Measurements from ENCODE around the gene VLDLR.
A peak's percentile ranks its signal among the peaks of the same experiment; 100 is the strongest.

VLDLR gene

DNA sequence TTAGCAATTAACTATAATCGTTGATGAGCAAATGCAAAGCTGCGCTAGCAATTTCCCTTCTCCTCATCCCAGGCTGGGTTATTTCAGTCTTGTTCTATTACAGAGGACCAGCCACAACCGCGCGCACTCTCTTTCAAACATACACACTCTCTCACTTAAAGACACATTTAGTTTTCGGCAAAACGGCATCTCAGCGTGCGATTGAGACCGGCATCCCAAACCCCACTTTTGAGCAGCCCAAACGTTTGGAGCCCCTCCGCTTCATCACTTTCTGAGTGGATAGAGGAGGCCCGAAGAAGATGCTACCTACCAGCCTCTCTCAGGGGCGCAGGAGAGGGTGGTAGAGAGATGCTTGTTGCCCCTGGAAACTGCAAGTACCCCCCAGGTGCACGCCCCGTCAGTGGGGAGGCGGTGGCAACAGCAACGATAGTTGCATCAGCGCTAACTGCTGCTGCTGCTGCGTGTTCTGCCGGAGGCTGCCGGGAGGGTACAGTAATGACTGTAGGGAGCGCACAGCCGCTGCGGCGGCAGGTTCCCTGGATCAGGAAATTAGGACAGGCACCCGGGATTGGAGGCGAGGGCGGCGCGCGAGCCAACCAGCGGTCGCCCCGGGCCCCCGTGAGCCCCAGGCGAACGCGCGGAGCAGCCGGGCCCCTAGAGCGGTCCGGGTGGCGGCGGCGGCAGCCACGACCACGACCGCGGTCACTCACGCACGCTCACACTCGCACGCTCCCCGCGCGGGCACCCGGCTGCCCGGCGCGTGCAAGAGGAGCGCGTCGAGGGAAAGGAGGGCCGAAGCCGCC lies 467 bp upstream of the VLDLR start:
- DNase-seq (ENCODE audit: low read depth, low spot score), result peak; percentile 23

- no peak for DNase-seq (ENCODE audit: low read depth, low spot score)
Measured at GRCh38 chr9:2622461-2623287, 1.1 kb downstream of the VLDLR start.

DNA sequence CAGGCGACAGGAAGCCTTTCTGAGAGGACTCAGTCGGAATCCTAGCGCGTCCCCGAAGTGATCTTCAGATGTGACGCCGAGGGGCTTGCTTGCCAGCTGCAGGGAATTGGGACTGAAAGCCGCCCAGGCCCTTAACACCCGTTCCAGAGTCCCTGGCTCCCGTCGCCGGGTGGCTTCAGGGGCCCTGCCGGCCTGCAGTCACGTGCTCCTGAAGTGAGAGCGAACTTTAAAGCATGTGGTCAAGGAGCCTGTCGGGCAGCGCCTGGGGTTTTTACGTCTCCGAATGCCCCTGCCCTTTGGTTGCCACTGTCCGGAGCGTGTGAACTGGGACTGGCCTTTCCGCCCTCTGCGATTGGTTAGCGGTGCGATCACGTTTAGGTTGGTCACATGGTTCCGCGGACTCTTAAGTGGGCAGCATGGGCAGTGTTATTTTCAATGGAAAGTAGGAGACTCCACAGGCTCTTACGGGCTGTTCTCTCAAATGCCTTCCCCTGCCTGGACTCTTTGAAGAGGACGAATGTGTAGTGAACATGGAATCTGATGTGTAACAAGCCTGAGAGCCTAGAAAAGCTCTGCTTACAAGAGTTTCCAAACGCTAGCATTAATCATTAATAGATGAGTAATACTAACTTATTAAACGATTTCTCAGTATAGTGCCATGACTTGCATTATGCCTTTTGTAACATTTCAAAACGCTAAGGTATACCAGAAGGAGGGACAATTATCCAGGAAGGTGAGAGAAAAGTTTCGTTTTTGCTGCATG lies 1.9 kb downstream of the VLDLR start:
- no peak for DNase-seq (ENCODE audit: low read depth, low spot score)

- DNase-seq (ENCODE audit: low read depth, low spot score), result no peak
Measured at GRCh38 chr9:2624051-2624682, 2.6 kb downstream of the VLDLR start.

- DNase-seq (ENCODE audit: low read depth, low spot score), result no peak
Measured at GRCh38 chr9:2625427-2625826, 3.8 kb downstream of the VLDLR start.

- no peak for DNase-seq (ENCODE audit: low read depth, low spot score)
Measured at GRCh38 chr9:2628919-2629318, 7.3 kb downstream of the VLDLR start.

DNA sequence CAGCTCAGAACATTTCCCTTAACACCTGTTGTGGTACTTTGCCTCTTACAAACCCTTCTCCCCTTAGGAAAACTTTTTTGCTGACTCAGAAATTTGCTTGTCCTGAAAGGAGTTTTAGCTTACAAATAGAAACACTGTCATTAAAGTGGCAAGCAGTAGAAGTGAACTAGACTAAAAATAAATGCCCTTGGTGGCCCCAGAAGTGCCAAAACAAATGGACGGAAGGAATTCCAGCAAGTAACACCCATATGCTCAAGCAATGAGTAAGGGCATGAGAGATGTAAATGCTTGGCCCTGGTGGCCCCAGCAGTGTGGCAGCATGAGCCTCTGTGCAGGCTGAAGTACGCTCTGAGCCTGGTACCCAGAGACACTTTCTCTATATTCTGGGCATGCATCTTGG lies 8.6 kb downstream of the VLDLR start:
- no peak for DNase-seq (ENCODE audit: low read depth, low spot score)

- no peak for DNase-seq (ENCODE audit: low read depth, low spot score)
Measured at GRCh38 chr9:2631263-2631662, 9.7 kb downstream of the VLDLR start.

- DNase-seq (ENCODE audit: low read depth, low spot score), result no peak
Measured at GRCh38 chr9:2634153-2634552, 12.6 kb downstream of the VLDLR start.

GRCh38 chr9:2634818-2635217 lies 13.2 kb downstream of the VLDLR start:
- no peak for DNase-seq (ENCODE audit: low read depth, low spot score)

DNA sequence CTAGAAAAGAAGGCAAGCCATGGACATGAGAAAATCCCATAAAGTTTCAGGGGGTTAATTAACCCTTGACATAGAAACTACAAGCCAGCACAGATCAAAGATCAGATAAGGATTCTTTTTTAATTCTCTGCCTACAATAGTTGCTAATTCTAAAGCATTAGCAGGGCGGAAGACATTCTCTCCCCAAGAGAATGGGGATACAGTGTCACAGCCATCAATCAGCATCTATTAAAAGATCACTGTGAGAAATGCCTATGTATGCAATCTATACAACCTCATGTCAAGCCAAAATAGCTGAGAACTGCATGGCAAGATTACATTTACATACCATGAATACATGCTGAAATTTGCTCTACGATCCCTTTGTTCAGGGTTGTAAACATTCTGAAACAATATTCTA lies 14.3 kb downstream of the VLDLR start:
- DNase-seq (ENCODE audit: low read depth, low spot score), result no peak

DNA sequence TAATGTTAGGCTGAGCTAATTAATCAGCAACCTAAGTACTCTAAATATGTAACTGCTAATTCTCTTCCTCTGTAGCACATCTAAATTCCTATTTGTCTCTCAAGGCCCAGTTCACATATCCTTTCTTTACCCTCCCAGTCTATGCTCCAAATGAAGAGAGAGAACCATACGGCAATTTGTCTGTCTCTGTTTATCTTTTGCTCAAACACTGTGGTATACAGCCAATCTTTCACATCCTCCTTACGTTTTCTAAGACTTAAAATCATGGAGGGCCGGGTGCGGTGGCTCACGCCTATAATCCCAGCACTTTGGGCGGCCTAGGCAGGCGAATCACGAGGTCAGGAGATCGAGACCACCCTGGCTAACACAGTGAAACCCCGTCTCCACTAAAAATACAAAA lies 15.8 kb downstream of the VLDLR start:
- no peak for DNase-seq (ENCODE audit: low read depth, low spot score)

DNA sequence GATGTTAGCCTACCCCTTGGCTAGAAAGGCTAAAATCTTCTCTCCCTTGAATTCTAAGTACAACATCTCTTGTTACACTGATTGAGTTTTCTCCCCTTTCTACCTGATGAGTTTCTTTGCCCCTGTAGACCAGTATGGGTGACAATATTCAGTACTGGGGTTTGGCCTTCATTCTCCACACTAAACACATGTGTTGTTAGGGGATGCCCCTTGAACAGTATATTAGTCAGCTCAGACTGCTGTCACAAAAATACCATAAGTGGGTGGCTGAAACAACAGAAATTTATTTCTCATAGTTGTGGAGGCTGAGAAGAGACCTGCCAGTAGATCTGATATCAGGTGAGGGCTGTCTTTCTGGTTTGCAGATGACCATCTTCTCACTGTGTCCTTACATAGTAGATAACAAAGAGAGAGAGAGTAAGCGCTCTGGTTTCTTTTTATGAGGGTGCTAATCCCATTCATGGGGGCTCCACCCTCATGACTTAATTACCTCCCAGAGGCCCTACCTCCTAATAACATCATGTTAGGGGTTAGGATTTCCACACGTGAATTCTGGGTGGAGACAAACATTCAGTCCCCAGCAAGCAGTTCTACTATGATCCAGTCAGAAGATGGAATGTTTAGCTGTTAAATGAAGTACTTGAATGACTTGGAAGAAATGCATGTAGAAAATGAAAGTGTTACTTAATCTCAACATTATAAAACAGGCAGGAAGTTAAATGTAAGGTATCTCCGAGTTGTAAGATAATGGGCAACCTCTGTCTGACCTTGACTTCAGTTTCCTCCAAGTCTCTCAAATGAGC lies 17.5 kb downstream of the VLDLR start:
- DNase-seq (ENCODE audit: low read depth, low spot score), result no peak

GRCh38 chr9:2639786-2640185 lies 18.2 kb downstream of the VLDLR start:
- no peak for DNase-seq (ENCODE audit: low read depth, low spot score)

DNA sequence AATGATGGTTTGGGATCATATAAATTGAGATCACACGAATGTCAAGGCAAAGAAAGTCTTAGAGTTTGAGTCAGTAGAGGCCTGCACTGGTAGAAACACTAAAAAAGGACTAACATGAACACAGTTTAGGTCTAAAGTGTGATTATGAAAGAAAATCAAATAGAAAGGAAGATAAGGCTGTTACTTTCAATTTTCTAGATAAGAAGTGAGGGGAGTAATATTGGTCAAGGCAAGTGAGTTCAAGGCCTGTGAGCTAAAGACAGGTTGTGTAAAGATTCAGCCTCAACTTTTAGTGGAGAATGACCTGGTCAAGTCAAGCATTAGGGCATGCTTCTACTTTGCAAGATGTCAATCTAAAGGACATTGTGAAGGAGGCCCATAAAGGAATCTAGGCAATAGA lies 19.0 kb downstream of the VLDLR start:
- no peak for DNase-seq (ENCODE audit: low read depth, low spot score)

- DNase-seq (ENCODE audit: low read depth, low spot score), result no peak
Measured at GRCh38 chr9:2641033-2641432, 19.4 kb downstream of the VLDLR start.

DNA sequence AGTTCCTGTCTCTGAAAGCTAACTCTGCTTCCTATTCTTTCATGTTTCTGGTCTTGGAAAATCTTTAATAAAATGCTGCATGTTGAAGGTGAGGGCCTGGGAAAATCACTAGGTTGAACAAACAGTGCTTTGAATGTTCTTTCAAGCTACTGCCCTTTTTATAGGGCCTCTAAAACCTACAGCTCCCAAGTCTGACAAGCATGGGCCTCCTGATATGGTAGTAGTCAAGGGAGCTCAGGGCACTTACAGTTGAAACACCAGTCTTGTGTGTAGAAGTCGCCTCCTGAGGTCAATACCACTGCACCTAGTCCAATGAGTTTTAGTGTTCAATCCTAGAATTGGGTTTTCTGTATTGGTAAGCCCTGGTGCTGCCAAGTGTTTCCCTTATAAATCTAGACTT lies 20.5 kb downstream of the VLDLR start:
- no peak for DNase-seq (ENCODE audit: low read depth, low spot score)

GRCh38 chr9:2645569-2645968 lies 24.0 kb downstream of the VLDLR start:
- no peak for DNase-seq (ENCODE audit: low read depth, low spot score)

- DNase-seq (ENCODE audit: low read depth, low spot score), result no peak
Measured at GRCh38 chr9:2655411-2655901, 33.9 kb downstream of the VLDLR start.

DNA sequence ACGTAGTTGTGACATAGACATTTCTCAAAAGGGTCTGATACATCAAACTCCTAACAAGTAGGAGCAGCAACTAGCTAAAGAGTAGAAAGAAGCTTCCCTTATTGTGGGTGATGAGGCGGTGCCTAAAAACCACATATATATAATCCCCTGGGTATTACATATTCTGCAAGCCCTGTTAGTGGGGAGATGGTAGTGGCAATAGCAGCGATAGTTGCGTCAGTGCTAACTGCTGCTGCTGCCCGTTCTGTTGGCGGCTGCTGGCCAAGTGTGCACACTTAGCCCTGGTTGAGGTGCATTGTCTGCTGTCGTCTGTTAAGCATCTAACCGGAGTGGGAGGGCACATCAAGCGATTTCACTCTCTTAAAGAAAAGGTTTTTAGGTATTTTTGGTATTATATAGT lies 35.8 kb downstream of the VLDLR start:
- DNase-seq (ENCODE audit: low read depth, low spot score), result no peak

DNA sequence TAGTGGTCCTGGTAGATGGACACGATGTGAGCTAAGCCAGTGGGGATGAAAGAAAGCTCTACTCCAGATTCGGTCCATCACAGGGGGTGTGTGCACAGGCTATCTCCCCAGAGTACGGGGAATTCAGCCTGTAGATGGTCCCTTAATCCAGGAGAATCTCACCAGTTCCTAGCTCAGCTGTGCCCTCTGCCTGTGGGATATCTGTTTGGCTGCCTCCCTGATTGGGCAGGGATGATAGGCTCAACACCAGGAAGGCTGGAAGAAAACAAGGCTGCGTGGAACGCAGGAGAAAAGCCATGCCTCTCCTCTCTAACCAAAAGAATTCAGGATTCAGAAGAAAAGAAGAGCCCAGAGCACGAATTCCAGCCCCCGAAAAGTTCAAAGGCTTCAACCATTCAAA lies 40.9 kb downstream of the VLDLR start:
- DNase-seq (ENCODE audit: low read depth, low spot score), result no peak

All from activated naive CD8-positive, alpha-beta T cell treated with anti-CD3 and anti-CD28 coated beads, Interleukin-2, amount 50 U/mL, for 16 hours (primary cell).